ENCODE results near the gene TKT.

The TKT gene

GRCh38 chr3:53190659-53191058 lies 65.2 kb downstream of the TKT start:
- no peak for DNase-seq (ENCODE audit: low read depth)
- TF ChIP-seq MAX (IDR thresholded peaks at IDR 0.05; ENCODE audit: low read depth, low read length) (no peak), CTCF (IDR thresholded peaks at IDR 0.05; ENCODE audit: low read depth, low read length) (no peak), POLR2A (IDR thresholded peaks at IDR 0.05; ENCODE audit: extremely low read depth, insufficient read length) (no peak), MYC (IDR thresholded peaks at IDR 0.05; ENCODE audit: low read depth, low read length) (no peak)
- H3K4me3 ChIP-seq (ENCODE audit: low read depth, low read length), result no peak overlapping the region

- no peak for DNase-seq (ENCODE audit: low read depth)
- H3K4me3 ChIP-seq (ENCODE audit: low read depth, low read length), result no peak overlapping the region
- TF ChIP-seq CTCF (IDR thresholded peaks at IDR 0.05; ENCODE audit: low read depth, low read length), result no peak
These were observed 66.5 kb downstream of the TKT start for GRCh38 chr3:53189276-53189675.

GRCh38 chr3:53188720-53189119 lies 67.1 kb downstream of the TKT start:
- DNase-seq (ENCODE audit: low read depth), result no peak
- no peak overlapping the region for H3K4me3 ChIP-seq (ENCODE audit: low read depth, low read length)
- TF ChIP-seq CTCF (IDR thresholded peaks at IDR 0.05; ENCODE audit: low read depth, low read length) (no peak), MYC (IDR thresholded peaks at IDR 0.05; ENCODE audit: low read depth, low read length) (no peak), POLR2A (IDR thresholded peaks at IDR 0.05; ENCODE audit: extremely low read depth, insufficient read length) (no peak), MAX (IDR thresholded peaks at IDR 0.05; ENCODE audit: low read depth, low read length) (no peak)

GRCh38 chr3:53188136-53188685 lies 67.6 kb downstream of the TKT start:
- TF ChIP-seq CTCF (IDR thresholded peaks at IDR 0.05; ENCODE audit: low read depth, low read length) (no peak), MYC (IDR thresholded peaks at IDR 0.05; ENCODE audit: low read depth, low read length) (no peak), POLR2A (IDR thresholded peaks at IDR 0.05; ENCODE audit: extremely low read depth, insufficient read length) (no peak), MAX (IDR thresholded peaks at IDR 0.05; ENCODE audit: low read depth, low read length) (no peak)
- no peak for DNase-seq (ENCODE audit: low read depth)
- H3K4me3 ChIP-seq (ENCODE audit: low read depth, low read length), result no peak overlapping the region

GRCh38 chr3:53187430-53187829 lies 68.4 kb downstream of the TKT start:
- TF ChIP-seq MAX (IDR thresholded peaks at IDR 0.05; ENCODE audit: low read depth, low read length) (no peak), MYC (IDR thresholded peaks at IDR 0.05; ENCODE audit: low read depth, low read length) (no peak), POLR2A (IDR thresholded peaks at IDR 0.05; ENCODE audit: extremely low read depth, insufficient read length) (no peak), CTCF (IDR thresholded peaks at IDR 0.05; ENCODE audit: low read depth, low read length) (no peak)
- DNase-seq (ENCODE audit: low read depth), result no peak
- no peak overlapping the region for H3K4me3 ChIP-seq (ENCODE audit: low read depth, low read length)

GRCh38 chr3:53186726-53187125 lies 69.1 kb downstream of the TKT start:
- H3K4me3 ChIP-seq (ENCODE audit: low read depth, low read length), result no peak overlapping the region
- TF ChIP-seq MYC (IDR thresholded peaks at IDR 0.05; ENCODE audit: low read depth, low read length) (no peak), POLR2A (IDR thresholded peaks at IDR 0.05; ENCODE audit: extremely low read depth, insufficient read length) (no peak)
- no peak for DNase-seq (ENCODE audit: low read depth)
